Liver (tissue), 9 donors: ENCODE data around the gene PRKN. TPM values are rescaled to one million over a fixed set of nuclear protein-coding genes. Genes with fewer than 3 reads are reported as not detected.

Experiments used
- DNase-seq: peaks from one replicate; pipeline ENCODE4 v3.0.0-alpha.2; 2017; ENCODE audit warnings: low spot score
- H3K27ac ChIP-seq, 2 donors: one replicate each; pipeline ENCODE4 v1.7.0; 2013; ENCODE audit warnings: inconsistent platforms in 2 of 2, low read length in 2 of 2, control low read depth in 1 of 2, low read depth in 1 of 2, mild to moderate bottlenecking in 1 of 2
- H3K27me3 ChIP-seq, 4 donors: one replicate each; pipeline versions ENCODE4 v1.6.1 to v1.7.0; 2013; ENCODE audit warnings: low read length in 3 of 4, inconsistent platforms in 1 of 4, mild to moderate bottlenecking in 1 of 4, moderate library complexity in 1 of 4; ENCODE audit not compliant: control insufficient read depth in 4 of 4, insufficient read depth in 4 of 4
- H3K36me3 ChIP-seq, 4 donors: one replicate each; pipeline versions ENCODE4 v1.6.1 to v1.7.0; 2013; ENCODE audit warnings: low read length in 3 of 4, mild to moderate bottlenecking in 3 of 4, low read depth in 1 of 4, moderate library complexity in 1 of 4; ENCODE audit not compliant: control insufficient read depth in 4 of 4, insufficient read depth in 3 of 4
- H3K4me1 ChIP-seq, 4 donors: one replicate each; pipeline versions ENCODE4 v1.6.1 to v1.7.0; 2013; ENCODE audit warnings: low read length in 3 of 4, mild to moderate bottlenecking in 3 of 4, moderate library complexity in 1 of 4; ENCODE audit not compliant: control insufficient read depth in 4 of 4, insufficient read depth in 4 of 4
- H3K4me3 ChIP-seq, 3 donors: one replicate each; pipeline versions ENCODE4 v1.6.1 to v1.7.0; 2013; ENCODE audit warnings: low read length in 3 of 3, control low read depth in 1 of 3, low read depth in 1 of 3, mild to moderate bottlenecking in 1 of 3
- H3K9ac ChIP-seq, 2 donors: one replicate each; pipeline ENCODE4 v1.7.0; 2013; ENCODE audit warnings: low read length in 2 of 2, mild to moderate bottlenecking in 2 of 2, moderate library complexity in 2 of 2, control low read depth in 1 of 2, low read depth in 1 of 2
- H3K9me3 ChIP-seq, 4 donors: one replicate each; pipeline versions ENCODE4 v1.6.1 to v1.7.0; 2013; ENCODE audit warnings: low read length in 3 of 4; ENCODE audit not compliant: control insufficient read depth in 4 of 4
- EGR1 ChIP-seq, 2 donors: IDR thresholded peaks; 2 replicates each; pipeline ENCODE4 v1.6.1; 2016 to 2018; ENCODE audit warnings: antibody characterized with exemption in 2 of 2, low read depth in 2 of 2
- FOXA1 ChIP-seq: IDR thresholded peaks from 2 replicates; pipeline ENCODE4 v1.6.1; 2016; ENCODE audit warnings: antibody characterized with exemption
- FOXA2 ChIP-seq: IDR thresholded peaks from 2 replicates; pipeline ENCODE4 v1.6.1; 2016; ENCODE audit warnings: antibody characterized with exemption
- GABPA ChIP-seq, 2 donors: IDR thresholded peaks in 1 of 2; conservative IDR thresholded peaks in 1 of 2; 2 replicates each; pipeline ENCODE4 v1.6.1; 2016; ENCODE audit warnings: antibody characterized with exemption in 2 of 2, mild to moderate bottlenecking in 1 of 2, moderate library complexity in 1 of 2
- HNF4A ChIP-seq, 2 donors: conservative IDR thresholded peaks; 2 replicates each; pipeline ENCODE4 v1.6.1; 2016; ENCODE audit warnings: antibody characterized with exemption in 2 of 2, mild to moderate bottlenecking in 2 of 2
- HNF4G ChIP-seq: IDR thresholded peaks from 2 replicates; pipeline ENCODE4 v1.6.1; 2016; ENCODE audit warnings: antibody characterized with exemption
- JUND ChIP-seq, 2 donors: IDR thresholded peaks; 2 replicates each; pipeline ENCODE4 v1.6.1; 2016; ENCODE audit warnings: antibody characterized with exemption in 2 of 2
- NR2F2 ChIP-seq: IDR thresholded peaks from 2 replicates; pipeline ENCODE4 v1.6.1; 2016; ENCODE audit warnings: antibody characterized with exemption
- RAD21 ChIP-seq, 2 donors: IDR thresholded peaks; 2 replicates each; pipeline ENCODE4 v1.6.1; 2016; ENCODE audit warnings: antibody characterized with exemption in 2 of 2, mild to moderate bottlenecking in 2 of 2
- RXRA ChIP-seq, 2 donors: IDR thresholded peaks; 2 replicates each; pipeline ENCODE4 v1.6.1; 2017 to 2018; ENCODE audit warnings: antibody characterized with exemption in 2 of 2, mild to moderate bottlenecking in 1 of 2
- SP1 ChIP-seq: IDR thresholded peaks from 2 replicates; pipeline ENCODE4 v1.6.1; 2018; ENCODE audit warnings: antibody characterized with exemption, mild to moderate bottlenecking
- TAF1 ChIP-seq: conservative IDR thresholded peaks from 2 replicates; pipeline ENCODE4 v1.6.1; 2016; ENCODE audit warnings: antibody characterized with exemption, mild to moderate bottlenecking
- YY1 ChIP-seq: IDR thresholded peaks from 2 replicates; pipeline ENCODE4 v1.6.1; 2016; ENCODE audit warnings: antibody characterized with exemption, mild to moderate bottlenecking
- ZBTB33 ChIP-seq: IDR thresholded peaks from 2 replicates; pipeline ENCODE4 v1.6.1; 2016; ENCODE audit warnings: antibody characterized with exemption
- WGBS: extraction: QIAGEN DNeasy Blood & Tissue Kit; methylation state at CpG from one replicate; pipeline ENCODE4 v1.1.7; 2013; 5-methylcytosine and 5-hydroxymethylcytosine counted together
- polyA plus RNA-seq, 2 donors: library from polyadenylated mRNA; stranded (reverse) in 1 of 2; unstranded in 1 of 2; fragments of 200-250 nt in 1 of 2; fragments of >200 nt in 1 of 2; fragmentation: Nextera tagmentation in 1 of 2; extraction: Ambion mirVana in 1 of 2; gene quantifications; one replicate each; pipeline versions ENCODE4 v1.2.1 to v1.2.3, GENCODE V29; 2013 to 2015
- total RNA-seq, 2 donors: library from RNA; depleted of rRNA; stranded (reverse); fragments of >200 nt; gene quantifications; one replicate each; pipeline ENCODE4 v1.2.3, GENCODE V29; 2014
- TF ChIP-seq, protein P1 (sequence below): IDR thresholded peaks from 2 replicates; pipeline ENCODE4 v1.6.1; 2016; ENCODE audit warnings: antibody characterized with exemption
- TF ChIP-seq, protein P2 (sequence below): fragments of 150-350 bp; IDR thresholded peaks from 2 replicates; pipeline ENCODE4 v1.5.1; 2017; ENCODE audit warnings: improper control_type of control experiment, low read depth, low read length; ENCODE audit not compliant: missing input control
- TF ChIP-seq, protein P3 (sequence below): IDR thresholded peaks from 2 replicates; pipeline ENCODE4 v1.6.1; 2016; ENCODE audit warnings: antibody characterized with exemption, mild to moderate bottlenecking
- TF ChIP-seq, protein P4 (sequence below): IDR thresholded peaks from 2 replicates; pipeline ENCODE4 v1.6.1; 2016; ENCODE audit warnings: antibody characterized with exemption
- donor health status: healthy.
- donor health status: healthy.
- donor health status: healthy.
- donor health status: healthy.
- donor health status: healthy.

The PRKN gene
- total and polyA plus RNA-seq, 4 donors: 0.47 to 4.1 (median 3.2) TPM

- no peaks in the 10 kb centered on the region for H3K36me3 ChIP-seq
- H3K9ac ChIP-seq: no peak overlapping the region
- H3K4me3 ChIP-seq: no peak overlapping the region
- no peaks in the 10 kb centered on the region for H3K9me3 ChIP-seq
- WGBS: 48% methylated on average over 1 of the region's 1 CpG
- no peaks in the 10 kb centered on the region for H3K27me3 ChIP-seq
- no peak for DNase-seq
- TF ChIP-seq, protein P1, sequence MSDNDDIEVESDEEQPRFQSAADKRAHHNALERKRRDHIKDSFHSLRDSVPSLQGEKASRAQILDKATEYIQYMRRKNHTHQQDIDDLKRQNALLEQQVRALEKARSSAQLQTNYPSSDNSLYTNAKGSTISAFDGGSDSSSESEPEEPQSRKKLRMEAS: no peak
- TF ChIP-seq EGR1 (IDR thresholded peaks at IDR 0.05; ENCODE audit: low read depth in 2 of 2) (no peak), HNF4G (no peak), SP1 (no peak), JUND (IDR thresholded peaks at IDR 0.05) (no peak), YY1 (no peak), HNF4A (conservative IDR thresholded peaks at IDR 0.05) (no peak), FOXA1 (no peak), ZBTB33 (no peak), NR2F2 (no peak), RAD21 (IDR thresholded peaks at IDR 0.05) (no peak), FOXA2 (no peak), RXRA (IDR thresholded peaks at IDR 0.05) (no peak), GABPA (IDR thresholded peaks at IDR 0.05 in 1 of 2, conservative IDR thresholded peaks at IDR 0.05 in 1 of 2) (no peak), TAF1 (no peak)
- TF ChIP-seq, protein P2, sequence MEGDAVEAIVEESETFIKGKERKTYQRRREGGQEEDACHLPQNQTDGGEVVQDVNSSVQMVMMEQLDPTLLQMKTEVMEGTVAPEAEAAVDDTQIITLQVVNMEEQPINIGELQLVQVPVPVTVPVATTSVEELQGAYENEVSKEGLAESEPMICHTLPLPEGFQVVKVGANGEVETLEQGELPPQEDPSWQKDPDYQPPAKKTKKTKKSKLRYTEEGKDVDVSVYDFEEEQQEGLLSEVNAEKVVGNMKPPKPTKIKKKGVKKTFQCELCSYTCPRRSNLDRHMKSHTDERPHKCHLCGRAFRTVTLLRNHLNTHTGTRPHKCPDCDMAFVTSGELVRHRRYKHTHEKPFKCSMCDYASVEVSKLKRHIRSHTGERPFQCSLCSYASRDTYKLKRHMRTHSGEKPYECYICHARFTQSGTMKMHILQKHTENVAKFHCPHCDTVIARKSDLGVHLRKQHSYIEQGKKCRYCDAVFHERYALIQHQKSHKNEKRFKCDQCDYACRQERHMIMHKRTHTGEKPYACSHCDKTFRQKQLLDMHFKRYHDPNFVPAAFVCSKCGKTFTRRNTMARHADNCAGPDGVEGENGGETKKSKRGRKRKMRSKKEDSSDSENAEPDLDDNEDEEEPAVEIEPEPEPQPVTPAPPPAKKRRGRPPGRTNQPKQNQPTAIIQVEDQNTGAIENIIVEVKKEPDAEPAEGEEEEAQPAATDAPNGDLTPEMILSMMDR: no peak
- TF ChIP-seq, protein P3, sequence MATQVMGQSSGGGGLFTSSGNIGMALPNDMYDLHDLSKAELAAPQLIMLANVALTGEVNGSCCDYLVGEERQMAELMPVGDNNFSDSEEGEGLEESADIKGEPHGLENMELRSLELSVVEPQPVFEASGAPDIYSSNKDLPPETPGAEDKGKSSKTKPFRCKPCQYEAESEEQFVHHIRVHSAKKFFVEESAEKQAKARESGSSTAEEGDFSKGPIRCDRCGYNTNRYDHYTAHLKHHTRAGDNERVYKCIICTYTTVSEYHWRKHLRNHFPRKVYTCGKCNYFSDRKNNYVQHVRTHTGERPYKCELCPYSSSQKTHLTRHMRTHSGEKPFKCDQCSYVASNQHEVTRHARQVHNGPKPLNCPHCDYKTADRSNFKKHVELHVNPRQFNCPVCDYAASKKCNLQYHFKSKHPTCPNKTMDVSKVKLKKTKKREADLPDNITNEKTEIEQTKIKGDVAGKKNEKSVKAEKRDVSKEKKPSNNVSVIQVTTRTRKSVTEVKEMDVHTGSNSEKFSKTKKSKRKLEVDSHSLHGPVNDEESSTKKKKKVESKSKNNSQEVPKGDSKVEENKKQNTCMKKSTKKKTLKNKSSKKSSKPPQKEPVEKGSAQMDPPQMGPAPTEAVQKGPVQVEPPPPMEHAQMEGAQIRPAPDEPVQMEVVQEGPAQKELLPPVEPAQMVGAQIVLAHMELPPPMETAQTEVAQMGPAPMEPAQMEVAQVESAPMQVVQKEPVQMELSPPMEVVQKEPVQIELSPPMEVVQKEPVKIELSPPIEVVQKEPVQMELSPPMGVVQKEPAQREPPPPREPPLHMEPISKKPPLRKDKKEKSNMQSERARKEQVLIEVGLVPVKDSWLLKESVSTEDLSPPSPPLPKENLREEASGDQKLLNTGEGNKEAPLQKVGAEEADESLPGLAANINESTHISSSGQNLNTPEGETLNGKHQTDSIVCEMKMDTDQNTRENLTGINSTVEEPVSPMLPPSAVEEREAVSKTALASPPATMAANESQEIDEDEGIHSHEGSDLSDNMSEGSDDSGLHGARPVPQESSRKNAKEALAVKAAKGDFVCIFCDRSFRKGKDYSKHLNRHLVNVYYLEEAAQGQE: no peak
- TF ChIP-seq, protein P4, sequence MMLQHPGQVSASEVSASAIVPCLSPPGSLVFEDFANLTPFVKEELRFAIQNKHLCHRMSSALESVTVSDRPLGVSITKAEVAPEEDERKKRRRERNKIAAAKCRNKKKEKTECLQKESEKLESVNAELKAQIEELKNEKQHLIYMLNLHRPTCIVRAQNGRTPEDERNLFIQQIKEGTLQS: no peak
- no peaks in the 10 kb centered on the region for H3K4me1 ChIP-seq
- no peak overlapping the region for H3K27ac ChIP-seq
Observed at GRCh38 chr6:161584051-161584450, 1143.5 kb downstream of the PRKN start.
